ENCODE measurements around the gene NKX3-2.

The NKX3-2 gene

DNA sequence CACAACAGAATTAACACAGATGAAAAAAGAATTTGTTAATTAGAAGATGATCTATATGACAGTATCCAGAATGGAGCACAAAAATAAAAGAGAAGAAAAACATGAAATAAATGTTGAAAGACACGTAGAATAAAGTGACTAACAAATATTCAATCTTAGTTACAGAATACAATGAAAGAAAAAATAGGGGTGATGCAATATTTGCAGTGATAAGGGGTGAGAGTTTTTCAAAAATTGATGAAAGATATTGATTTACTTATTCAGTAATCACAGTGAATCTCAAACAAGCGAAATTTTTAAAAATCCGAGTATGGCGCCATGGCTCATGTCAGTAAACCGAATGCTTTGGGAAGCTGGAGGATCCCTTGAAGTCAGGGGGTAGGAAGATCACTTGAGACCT is 39.9 kb downstream of the NKX3-2 start:
- DNase-seq (ENCODE audit: low spot score) = no peak

DNA sequence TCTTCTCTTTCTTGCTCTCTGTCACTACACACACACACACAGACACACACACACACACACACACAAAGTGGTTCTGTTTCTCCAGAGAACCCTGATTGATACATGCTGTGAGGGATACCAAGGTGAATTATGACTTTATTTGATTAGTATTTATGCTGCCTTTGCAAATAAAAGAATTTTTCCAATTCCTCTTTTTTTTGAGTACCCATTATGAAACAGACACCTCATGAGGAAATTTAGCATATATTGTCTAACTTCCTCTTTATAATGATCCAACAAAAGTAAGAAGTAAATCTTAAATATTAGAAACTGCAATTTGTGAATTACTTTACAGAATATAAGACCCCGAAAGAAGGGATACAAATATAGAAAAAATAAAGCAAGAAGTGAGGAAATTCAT is 45.8 kb downstream of the NKX3-2 start:
- no peak for DNase-seq (ENCODE audit: low spot score)

DNA sequence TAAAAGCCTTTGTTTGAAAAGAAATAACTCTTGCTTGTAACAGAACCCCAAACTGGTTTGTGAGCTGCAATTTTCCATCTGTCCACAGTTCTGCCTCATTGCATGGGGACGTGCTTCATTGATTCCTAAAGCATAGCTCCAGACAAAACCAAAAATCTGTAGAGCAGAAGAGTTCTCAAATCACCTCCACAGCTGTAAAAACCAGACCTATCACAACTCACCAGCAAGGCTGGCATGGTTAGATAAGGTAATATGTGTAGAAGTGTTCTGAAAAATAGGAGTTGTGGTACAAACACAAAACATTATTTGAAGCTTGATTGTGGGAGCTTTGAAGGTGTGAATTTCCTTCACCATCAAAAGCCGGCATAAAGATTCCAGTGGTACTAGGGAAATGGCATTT is 47.7 kb downstream of the NKX3-2 start:
- DNase-seq (ENCODE audit: low spot score) = no peak

- DNase-seq (ENCODE audit: low spot score) = no peak
Observed at GRCh38 chr4:13495753-13496152, 48.6 kb downstream of the NKX3-2 start.

DNA sequence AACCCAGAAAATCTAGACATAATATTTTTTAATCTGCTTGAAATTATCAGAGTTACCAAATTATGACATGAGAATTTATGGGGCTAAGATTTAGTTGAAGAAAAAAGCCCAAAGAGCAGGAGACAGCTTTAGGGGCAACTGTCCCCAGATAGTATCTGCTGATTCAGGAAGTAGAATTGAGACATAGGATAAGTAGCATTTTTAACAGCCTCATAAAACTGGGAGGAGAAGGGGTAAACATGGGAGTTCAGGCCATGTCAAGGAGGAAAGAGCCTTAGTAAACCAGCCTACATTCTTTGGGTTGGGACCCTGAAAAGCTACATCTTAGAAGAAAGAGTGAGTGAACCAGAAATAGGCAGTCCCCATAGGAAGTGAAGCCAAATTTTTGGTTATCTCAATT is 50.5 kb downstream of the NKX3-2 start:
- no peak for DNase-seq (ENCODE audit: low spot score)

GRCh38 chr4:13492747-13493146 is 51.6 kb downstream of the NKX3-2 start:
- no peak for DNase-seq (ENCODE audit: low spot score)

Measured in GM03348 (cell line).